HFFc6 (cell line): Measurements from ENCODE around the gene TTLL8. TPM values are rescaled to one million over a fixed set of nuclear protein-coding genes. Genes with fewer than 3 reads are reported as not detected.

Experiments
- DNase-seq: peaks from one replicate; pipeline ENCODE4 v3.0.0-alpha.2; 2018
- H3K27ac Mint-ChIP-seq: 2 replicates; pipeline ENCODE4 v1.8.0; 2020; ENCODE audit warnings: mild to moderate bottlenecking, mixed read lengths
- H3K27me3 Mint-ChIP-seq: 2 replicates; pipeline ENCODE4 v1.8.0; 2021; ENCODE audit warnings: mild to moderate bottlenecking, moderate library complexity, mixed read lengths; ENCODE audit not compliant: insufficient read depth
- H3K36me3 Mint-ChIP-seq: 2 replicates; pipeline ENCODE4 v1.8.0; 2021; ENCODE audit warnings: low read depth, mixed read lengths
- H3K4me1 Mint-ChIP-seq: 2 replicates; pipeline ENCODE4 v1.8.0; 2020; ENCODE audit warnings: low read depth, mixed read lengths
- H3K4me3 Mint-ChIP-seq: 2 replicates; pipeline ENCODE4 v1.8.0; 2020; ENCODE audit warnings: mild to moderate bottlenecking, moderate library complexity, mixed read lengths
- H3K9me3 Mint-ChIP-seq: 2 replicates; pipeline ENCODE4 v1.8.0; 2020; ENCODE audit warnings: mild to moderate bottlenecking, mixed read lengths
- CTCF ChIP-seq: fragments of 200-600 bp; sonication (generic); IDR thresholded peaks from 2 replicates; pipeline ENCODE4 v1.5.0; 2021; ENCODE audit warnings: antibody characterized with exemption, mild to moderate bottlenecking
- total RNA-seq, 6 experiments: library from RNA; stranded (reverse); fragmentation: NEBNext Ultra II Directional; extraction: Animal tissue kit (Norgen Biotek cat#: 25700); gene quantifications; 2 replicates in 1 of 6; 3 replicates in 5 of 6; pipeline ENCODE4 v1.2.3, GENCODE V29; 2021

The TTLL8 gene
- total RNA-seq, 6 experiments from 2014 or later, result not detected

DNA sequence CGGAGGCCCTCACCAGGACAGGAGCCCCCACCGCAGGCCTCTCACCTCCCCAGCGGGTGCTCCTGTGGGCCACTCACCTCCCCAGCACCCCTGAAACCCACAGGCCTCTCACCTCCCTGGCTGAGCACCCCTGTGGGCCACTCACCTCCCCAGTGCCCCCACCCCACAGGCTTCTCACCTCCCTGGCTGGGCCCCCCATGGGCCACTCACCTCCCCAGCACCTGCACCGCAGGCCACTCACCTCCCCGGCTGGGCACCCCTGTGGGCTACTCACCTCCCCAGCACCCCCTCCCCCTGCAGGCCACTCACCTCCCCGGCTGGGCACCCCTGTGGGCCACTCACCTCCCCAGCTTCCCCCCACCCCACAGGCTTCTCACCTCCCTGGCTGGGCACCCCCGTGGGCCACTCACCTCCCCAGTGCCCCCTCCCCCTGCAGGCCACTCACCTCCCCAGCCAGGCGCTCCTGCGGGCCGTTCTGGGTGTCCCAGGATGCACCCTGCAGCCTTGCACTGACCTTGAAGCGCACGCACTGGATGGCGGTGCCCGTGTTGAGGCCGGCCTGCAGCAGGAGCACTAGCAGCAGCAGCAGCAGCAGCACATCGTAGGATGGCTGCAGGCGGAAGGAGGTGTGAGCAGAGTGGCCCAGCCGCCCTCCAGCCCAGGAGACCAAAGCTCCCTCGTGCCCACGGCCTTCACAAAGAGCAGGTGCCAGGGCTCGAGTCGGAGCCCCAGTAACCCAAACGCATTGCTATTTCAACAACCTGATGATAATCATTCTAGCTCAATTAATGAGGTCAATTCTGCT lies 5.7 kb upstream of the TTLL8 start:
- Mint-ChIP-seq H3K4me1 (peaks cover 7% of the 10 kb centered on the region; the same call in 1 of the 2 replicates), H3K27me3 (peaks cover 33% of the 10 kb centered on the region), H3K36me3 (no peaks in the 10 kb centered on the region), H3K27ac (no peak overlapping the region), H3K9me3 (no peaks in the 10 kb centered on the region), H3K4me3 (no peak overlapping the region)
- no peak for TF ChIP-seq CTCF
- no peak for DNase-seq

GRCh38 chr22:50062509-50063135 lies 4.5 kb upstream of the TTLL8 start:
- Mint-ChIP-seq H3K27ac (no peak overlapping the region), H3K4me1 (peaks cover 7% of the 10 kb centered on the region; the same call in 1 of the 2 replicates), H3K27me3 (peaks cover 33% of the 10 kb centered on the region), H3K4me3 (no peak overlapping the region), H3K36me3 (no peaks in the 10 kb centered on the region), H3K9me3 (no peaks in the 10 kb centered on the region)
- TF ChIP-seq CTCF, result no peak
- DNase-seq, result no peak

DNA sequence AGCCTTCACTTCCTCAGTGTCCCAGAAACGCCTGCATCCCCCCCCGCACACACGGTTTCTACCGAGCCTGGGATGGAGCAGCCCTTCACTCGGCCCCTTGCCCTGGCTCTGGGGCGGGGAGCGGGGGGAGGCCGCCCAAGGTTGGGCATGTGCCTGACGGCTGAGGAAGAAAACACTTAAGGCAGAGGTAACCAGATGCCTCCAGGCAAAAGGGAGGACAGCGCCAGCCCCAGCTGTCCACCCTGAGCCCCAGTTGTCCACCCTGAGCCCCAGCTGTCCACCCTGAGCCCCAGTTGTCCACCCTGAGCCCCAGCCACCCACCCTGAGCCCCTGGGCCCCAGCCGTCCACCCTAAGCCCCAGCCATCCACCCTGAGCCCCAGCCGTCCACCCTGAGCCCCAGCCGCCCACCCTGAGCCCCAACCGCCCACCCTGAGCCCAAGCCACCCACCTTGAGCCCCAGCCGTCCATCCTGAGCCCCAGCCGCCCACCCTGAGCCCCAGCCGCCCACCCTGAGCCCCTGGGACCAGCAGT lies 3.8 kb upstream of the TTLL8 start:
- DNase-seq, result no peak
- Mint-ChIP-seq H3K4me1 (peaks cover 7% of the 10 kb centered on the region; the same call in 1 of the 2 replicates), H3K27me3 (peaks cover 34% of the 10 kb centered on the region), H3K9me3 (no peaks in the 10 kb centered on the region), H3K27ac (no peak overlapping the region), H3K36me3 (no peaks in the 10 kb centered on the region), H3K4me3 (no peak overlapping the region)
- no peak for TF ChIP-seq CTCF

GRCh38 chr22:50061141-50061823 lies 3.2 kb upstream of the TTLL8 start:
- no peak overlapping the region for H3K27ac Mint-ChIP-seq
- H3K4me1 Mint-ChIP-seq, result peaks cover 7% of the 10 kb centered on the region; the same call in 1 of the 2 replicates
- H3K27me3 Mint-ChIP-seq, result peaks cover 37% of the 10 kb centered on the region
- H3K4me3 Mint-ChIP-seq, result no peak overlapping the region
- DNase-seq, result no peak
- no peaks in the 10 kb centered on the region for H3K36me3 Mint-ChIP-seq
- TF ChIP-seq CTCF, result no peak
- no peaks in the 10 kb centered on the region for H3K9me3 Mint-ChIP-seq

- no peak for DNase-seq
- H3K9me3 Mint-ChIP-seq, result no peaks in the 10 kb centered on the region
- H3K4me1 Mint-ChIP-seq, result peaks cover 7% of the 10 kb centered on the region; the same call in 1 of the 2 replicates
- H3K27ac Mint-ChIP-seq, result no peak overlapping the region
- no peaks in the 10 kb centered on the region for H3K36me3 Mint-ChIP-seq
- H3K4me3 Mint-ChIP-seq, result no peak overlapping the region
- no peak for TF ChIP-seq CTCF
- H3K27me3 Mint-ChIP-seq, result peaks cover 36% of the 10 kb centered on the region
Measured at GRCh38 chr22:50060441-50061140, 2.5 kb upstream of the TTLL8 start.
